ENCODE data around the gene C1QL1. TPM values are rescaled to one million over a fixed set of nuclear protein-coding genes. Genes with fewer than 3 reads are reported as not detected.

C1QL1 gene
- total RNA-seq, 1 experiment from 2014 or later = 3.5 TPM

DNA sequence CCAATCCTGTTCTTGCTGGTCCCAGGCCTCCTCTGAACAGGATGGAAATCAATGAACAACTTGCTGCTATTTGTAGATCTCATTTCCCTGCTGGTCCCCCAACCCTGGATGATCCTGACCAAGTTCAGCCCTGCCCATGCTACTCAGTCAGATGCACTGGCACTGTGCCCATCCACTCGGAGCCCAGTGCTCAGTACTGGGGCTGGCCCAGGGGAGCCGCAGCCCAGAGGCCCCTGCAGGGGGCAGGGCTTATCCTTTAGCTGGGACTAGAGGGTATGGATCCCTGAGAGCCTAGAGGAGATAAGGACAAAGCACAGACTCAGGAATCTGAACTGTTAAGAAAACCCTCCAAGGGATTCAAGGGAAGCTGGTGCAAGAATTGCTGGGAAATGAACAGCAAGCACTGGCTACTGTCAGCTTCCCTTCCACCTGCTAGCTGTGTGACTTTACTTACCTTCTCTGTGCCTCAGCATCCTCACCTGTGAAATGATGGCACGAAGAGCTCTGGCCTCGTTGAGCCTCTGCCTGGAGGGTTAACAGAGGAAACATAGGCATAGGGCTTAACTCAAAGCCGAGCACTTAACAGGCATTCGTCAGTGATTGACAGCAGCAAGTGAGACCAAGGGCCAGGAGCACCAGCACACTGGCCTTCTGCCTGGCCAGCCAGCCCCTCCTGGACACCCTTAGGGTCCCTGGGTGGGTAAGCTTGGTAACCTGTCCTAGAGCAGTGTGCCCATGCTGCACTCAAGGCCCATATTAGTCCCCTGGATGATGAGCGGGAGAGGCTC is 29.8 kb upstream of the C1QL1 start:
- TF ChIP-seq POLR2AphosphoS5 (IDR thresholded peaks at IDR 0.05; ENCODE audit: low read depth, low read length) (no peak), SIN3A (IDR thresholded peaks at IDR 0.05; ENCODE audit: low read depth) (no peak), ZNF274 (IDR thresholded peaks at IDR 0.05; ENCODE audit: low read depth, low read length) (no peak), RAD21 (IDR thresholded peaks at IDR 0.05; ENCODE audit: low read depth) (no peak), JUND (IDR thresholded peaks at IDR 0.05) (no peak), ELF1 (IDR thresholded peaks at IDR 0.05; ENCODE audit: borderline replicate concordance, low read depth) (no peak)
- ChIA-PET CTCF (no interaction called here), RAD21 (ENCODE audit: low non-redundant PET in 1 of 2, low total read pairs in 2 of 2, uncharacterized antibody in 2 of 2, unreplicated experiment in 2 of 2) (no interaction called here), POLR2A (interaction anchor here (0.6 kb wide), 1 partner anchor 914 kb away, joined by 5 read pairs; no protein-coding TSS in a partner anchor)
- Histone ChIP-seq H4K20me1 (ENCODE audit: insufficient read depth) (no peaks in the 10 kb centered on the region), H3K4me1 (ENCODE audit: control insufficient read depth in 1 of 2, insufficient read depth in 2 of 2, low read length in 2 of 2) (no peaks in the 10 kb centered on the region), H3K36me3 (ENCODE audit: control insufficient read depth in 1 of 2, insufficient read depth in 2 of 2, low read length in 2 of 2) (no peaks in the 10 kb centered on the region), H3K27ac (ENCODE audit: low read depth, low read length) (no peak overlapping the region), H3K9ac (ENCODE audit: low read length) (no peak overlapping the region), H3K27me3 (ENCODE audit: insufficient read depth, low read length) (no peaks in the 10 kb centered on the region), H3K4me3 (replicated peaks in 1 of 2; ENCODE audit: low read depth in 1 of 2, low read length in 2 of 2) (no peak overlapping the region), H3K9me2 (ENCODE audit: insufficient read depth) (no peaks in the 10 kb centered on the region), H3K4me2 (ENCODE audit: low read length) (no peak overlapping the region), H2AFZ (ENCODE audit: low read depth, low read length, poor library complexity, severe bottlenecking) (no peak overlapping the region), H3K79me2 (ENCODE audit: insufficient read depth, low read length) (no peaks in the 10 kb centered on the region), H3K9me3 (ENCODE audit: control insufficient read depth in 1 of 2, insufficient read depth in 1 of 2, low read depth in 1 of 2, low read length in 2 of 2) (peaks cover 0 to 7% of the 10 kb centered on the region in 2 experiments; a peak in 1 of 4 replicates)
- ATAC-seq (peak; percentile 44; the same call in 1 of the 2 replicates), DNase-seq (ENCODE audit: low read depth, low spot score) (no peak)
- BruUV-seq (replicated peaks) = no TSS peak
- intact Hi-C loops (cut with micrococcal nuclease) = no loop called here

DNA sequence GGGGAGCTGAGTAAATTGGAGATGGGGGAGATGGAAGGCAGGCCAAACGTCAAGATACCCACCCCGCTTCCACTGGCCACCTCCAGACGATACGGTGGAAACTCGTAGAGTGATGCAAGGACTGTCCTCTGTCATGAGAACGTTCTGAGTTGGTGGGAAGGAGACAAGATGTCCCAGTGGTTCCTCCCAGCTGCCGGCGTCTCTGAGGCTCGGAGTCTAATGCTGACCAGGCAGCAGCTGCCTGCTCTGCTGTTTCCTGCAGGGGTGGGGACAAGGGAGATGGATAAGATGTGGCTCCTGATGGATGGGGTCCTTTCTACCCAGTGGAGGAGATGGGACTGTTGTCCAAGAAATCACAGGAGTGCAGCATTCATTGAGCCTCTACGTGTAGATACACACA is 28.2 kb upstream of the C1QL1 start:
- Histone ChIP-seq H3K79me2 (ENCODE audit: insufficient read depth, low read length) (no peaks in the 10 kb centered on the region), H4K20me1 (ENCODE audit: insufficient read depth) (no peaks in the 10 kb centered on the region), H3K4me2 (ENCODE audit: low read length) (no peak overlapping the region), H3K9me2 (ENCODE audit: insufficient read depth) (no peaks in the 10 kb centered on the region), H3K9me3 (ENCODE audit: control insufficient read depth in 1 of 2, insufficient read depth in 1 of 2, low read depth in 1 of 2, low read length in 2 of 2) (peaks cover 0 to 7% of the 10 kb centered on the region in 2 experiments; a peak in 1 of 4 replicates), H3K9ac (ENCODE audit: low read length) (no peak overlapping the region), H2AFZ (ENCODE audit: low read depth, low read length, poor library complexity, severe bottlenecking) (no peak overlapping the region), H3K27ac (ENCODE audit: low read depth, low read length) (no peak overlapping the region), H3K4me3 (replicated peaks in 1 of 2; ENCODE audit: low read depth in 1 of 2, low read length in 2 of 2) (no peak overlapping the region), H3K27me3 (ENCODE audit: insufficient read depth, low read length) (no peaks in the 10 kb centered on the region), H3K36me3 (ENCODE audit: control insufficient read depth in 1 of 2, insufficient read depth in 2 of 2, low read length in 2 of 2) (no peaks in the 10 kb centered on the region), H3K4me1 (ENCODE audit: control insufficient read depth in 1 of 2, insufficient read depth in 2 of 2, low read length in 2 of 2) (no peaks in the 10 kb centered on the region)
- intact Hi-C loops (cut with micrococcal nuclease) = no loop called here
- ChIA-PET POLR2A (no interaction called here), CTCF (no interaction called here), RAD21 (ENCODE audit: low non-redundant PET in 1 of 2, low total read pairs in 2 of 2, uncharacterized antibody in 2 of 2, unreplicated experiment in 2 of 2) (no interaction called here)
- DNase-seq (ENCODE audit: low read depth, low spot score) (no peak), ATAC-seq (no peak)
- BruUV-seq (replicated peaks) = no TSS peak
- TF ChIP-seq, protein P1, sequence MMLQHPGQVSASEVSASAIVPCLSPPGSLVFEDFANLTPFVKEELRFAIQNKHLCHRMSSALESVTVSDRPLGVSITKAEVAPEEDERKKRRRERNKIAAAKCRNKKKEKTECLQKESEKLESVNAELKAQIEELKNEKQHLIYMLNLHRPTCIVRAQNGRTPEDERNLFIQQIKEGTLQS (IDR thresholded peaks at IDR 0.05) = no peak
- TF ChIP-seq ZFX (IDR thresholded peaks at IDR 0.05) = no peak
- TF ChIP-seq SRF (IDR thresholded peaks at IDR 0.05; ENCODE audit: low read depth) = no peak
- no peak for TF ChIP-seq JUND (IDR thresholded peaks at IDR 0.05)
- TF ChIP-seq SP1 (IDR thresholded peaks at IDR 0.05; ENCODE audit: low read depth) = no peak
- TF ChIP-seq, protein P2, sequence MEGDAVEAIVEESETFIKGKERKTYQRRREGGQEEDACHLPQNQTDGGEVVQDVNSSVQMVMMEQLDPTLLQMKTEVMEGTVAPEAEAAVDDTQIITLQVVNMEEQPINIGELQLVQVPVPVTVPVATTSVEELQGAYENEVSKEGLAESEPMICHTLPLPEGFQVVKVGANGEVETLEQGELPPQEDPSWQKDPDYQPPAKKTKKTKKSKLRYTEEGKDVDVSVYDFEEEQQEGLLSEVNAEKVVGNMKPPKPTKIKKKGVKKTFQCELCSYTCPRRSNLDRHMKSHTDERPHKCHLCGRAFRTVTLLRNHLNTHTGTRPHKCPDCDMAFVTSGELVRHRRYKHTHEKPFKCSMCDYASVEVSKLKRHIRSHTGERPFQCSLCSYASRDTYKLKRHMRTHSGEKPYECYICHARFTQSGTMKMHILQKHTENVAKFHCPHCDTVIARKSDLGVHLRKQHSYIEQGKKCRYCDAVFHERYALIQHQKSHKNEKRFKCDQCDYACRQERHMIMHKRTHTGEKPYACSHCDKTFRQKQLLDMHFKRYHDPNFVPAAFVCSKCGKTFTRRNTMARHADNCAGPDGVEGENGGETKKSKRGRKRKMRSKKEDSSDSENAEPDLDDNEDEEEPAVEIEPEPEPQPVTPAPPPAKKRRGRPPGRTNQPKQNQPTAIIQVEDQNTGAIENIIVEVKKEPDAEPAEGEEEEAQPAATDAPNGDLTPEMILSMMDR (IDR thresholded peaks at IDR 0.05 in 2 of 3, conservative IDR thresholded peaks at IDR 0.05 in 1 of 3; ENCODE audit: borderline replicate concordance in 1 of 3, insufficient read depth in 1 of 3, low read depth in 2 of 3, low read length in 2 of 3) = no peak
- TF ChIP-seq, protein P3, sequence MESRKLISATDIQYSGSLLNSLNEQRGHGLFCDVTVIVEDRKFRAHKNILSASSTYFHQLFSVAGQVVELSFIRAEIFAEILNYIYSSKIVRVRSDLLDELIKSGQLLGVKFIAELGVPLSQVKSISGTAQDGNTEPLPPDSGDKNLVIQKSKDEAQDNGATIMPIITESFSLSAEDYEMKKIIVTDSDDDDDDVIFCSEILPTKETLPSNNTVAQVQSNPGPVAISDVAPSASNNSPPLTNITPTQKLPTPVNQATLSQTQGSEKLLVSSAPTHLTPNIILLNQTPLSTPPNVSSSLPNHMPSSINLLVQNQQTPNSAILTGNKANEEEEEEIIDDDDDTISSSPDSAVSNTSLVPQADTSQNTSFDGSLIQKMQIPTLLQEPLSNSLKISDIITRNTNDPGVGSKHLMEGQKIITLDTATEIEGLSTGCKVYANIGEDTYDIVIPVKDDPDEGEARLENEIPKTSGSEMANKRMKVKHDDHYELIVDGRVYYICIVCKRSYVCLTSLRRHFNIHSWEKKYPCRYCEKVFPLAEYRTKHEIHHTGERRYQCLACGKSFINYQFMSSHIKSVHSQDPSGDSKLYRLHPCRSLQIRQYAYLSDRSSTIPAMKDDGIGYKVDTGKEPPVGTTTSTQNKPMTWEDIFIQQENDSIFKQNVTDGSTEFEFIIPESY (IDR thresholded peaks at IDR 0.05; ENCODE audit: extremely low read depth, insufficient replicate concordance, low read length) = no peak
- TF ChIP-seq, protein P4, sequence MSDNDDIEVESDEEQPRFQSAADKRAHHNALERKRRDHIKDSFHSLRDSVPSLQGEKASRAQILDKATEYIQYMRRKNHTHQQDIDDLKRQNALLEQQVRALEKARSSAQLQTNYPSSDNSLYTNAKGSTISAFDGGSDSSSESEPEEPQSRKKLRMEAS (IDR thresholded peaks at IDR 0.05) = no peak
- TF ChIP-seq TCF7L2 (IDR thresholded peaks at IDR 0.05; ENCODE audit: borderline replicate concordance, extremely low read depth, insufficient read depth, insufficient read length) = no peak
- no peak for TF ChIP-seq RAD21 (IDR thresholded peaks at IDR 0.05; ENCODE audit: low read depth)
- TF ChIP-seq SIN3A (IDR thresholded peaks at IDR 0.05; ENCODE audit: low read depth) = no peak
- no peak for TF ChIP-seq FOSL1 (IDR thresholded peaks at IDR 0.05; ENCODE audit: low read depth)
- no peak for TF ChIP-seq EZH2phosphoT487 (IDR thresholded peaks at IDR 0.05; ENCODE audit: borderline replicate concordance)
